NCI-H2107 treated with DMSO at 0.1 percent for 48 hours (cell line): ENCODE data around the gene SSPN.
"Not testable (repeated sequence)": the region's sequence is repeated elsewhere in the genome, so short reads cannot be mapped to it uniquely, and the experiment has no call there.

ENCODE experiments used
- DNase-seq: peaks from one replicate; lab custom pipeline; 2025; ENCODE audit not compliant: unreplicated experiment; lab: John Stamatoyannopoulos, UW

SSPN gene

DNA sequence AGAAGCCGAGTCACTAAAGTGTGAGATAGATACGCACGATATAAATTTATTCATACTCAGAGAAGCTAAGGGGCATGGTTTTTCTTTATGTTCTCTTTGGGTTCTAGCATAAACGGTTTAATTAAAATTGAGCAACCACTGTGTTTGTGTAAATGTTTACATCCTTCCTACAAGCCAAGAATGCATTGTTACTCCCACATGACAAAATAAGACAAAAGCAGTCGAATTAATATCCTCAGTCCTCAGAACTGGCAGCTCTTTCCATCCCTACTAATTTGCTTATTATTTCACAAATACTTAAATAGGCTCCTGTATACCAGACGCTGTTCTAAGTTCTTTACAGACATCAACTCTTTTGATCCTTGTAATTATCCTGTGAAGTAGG is 32.0 kb downstream of the SSPN start:
- DNase-seq = no peak

DNA sequence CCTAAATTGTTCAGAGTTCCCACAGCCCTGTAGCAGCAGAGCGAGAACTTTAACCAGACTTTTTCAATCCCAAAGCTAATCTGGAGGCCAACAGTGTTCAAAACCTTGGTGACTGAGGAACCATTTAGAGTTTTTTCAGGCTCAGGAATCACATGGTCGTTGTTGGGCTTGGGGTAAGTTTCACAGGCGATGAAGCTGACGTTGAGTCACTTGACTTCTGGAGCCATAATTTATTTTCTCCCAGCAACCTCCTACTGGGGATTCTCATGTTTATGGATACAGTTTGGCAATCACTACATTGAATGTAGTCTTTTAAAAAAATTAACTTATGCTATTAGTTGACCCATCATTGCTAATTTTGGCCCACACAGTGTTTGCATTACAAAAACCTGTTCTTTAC is 34.5 kb downstream of the SSPN start:
- DNase-seq = no peak

DNA sequence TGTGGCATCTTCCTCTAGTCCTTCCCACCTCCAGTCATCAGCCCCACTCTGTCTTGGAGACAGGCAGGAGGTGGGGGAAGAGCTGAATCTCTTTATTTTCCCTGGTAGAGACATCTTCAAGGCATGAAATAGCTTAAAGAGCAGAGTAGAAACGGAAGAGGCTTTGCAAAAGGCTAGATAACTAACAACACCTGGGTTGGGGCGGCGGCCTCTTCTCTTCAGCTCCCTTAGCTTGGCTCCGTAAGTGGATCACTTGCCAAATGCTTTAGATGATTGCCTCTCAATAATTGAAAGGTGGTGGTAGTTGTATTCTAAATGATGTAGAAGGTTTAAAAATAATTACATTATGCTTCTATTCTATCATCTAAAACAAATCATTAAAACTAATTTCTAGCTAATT is 36.1 kb downstream of the SSPN start:
- no peak for DNase-seq

DNA sequence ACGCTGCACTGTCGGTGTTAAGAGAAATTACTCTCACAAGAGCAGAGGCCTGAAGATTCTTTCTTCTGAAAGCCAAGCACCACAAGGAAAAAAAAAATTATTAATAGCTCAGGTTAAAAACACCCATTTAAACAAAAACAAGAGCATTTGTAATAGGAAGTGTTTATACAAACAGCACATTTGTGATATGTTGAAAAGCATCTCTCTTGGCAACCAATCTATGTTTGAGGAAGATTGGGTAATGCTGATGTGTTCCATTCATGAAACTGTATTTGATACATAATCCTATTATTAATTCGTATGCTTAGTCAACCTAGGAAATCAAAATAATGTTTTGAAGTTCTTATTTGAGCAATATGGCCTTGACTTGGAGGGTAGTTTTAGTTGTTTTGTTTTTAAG is 36.5 kb downstream of the SSPN start:
- DNase-seq = no peak

DNA sequence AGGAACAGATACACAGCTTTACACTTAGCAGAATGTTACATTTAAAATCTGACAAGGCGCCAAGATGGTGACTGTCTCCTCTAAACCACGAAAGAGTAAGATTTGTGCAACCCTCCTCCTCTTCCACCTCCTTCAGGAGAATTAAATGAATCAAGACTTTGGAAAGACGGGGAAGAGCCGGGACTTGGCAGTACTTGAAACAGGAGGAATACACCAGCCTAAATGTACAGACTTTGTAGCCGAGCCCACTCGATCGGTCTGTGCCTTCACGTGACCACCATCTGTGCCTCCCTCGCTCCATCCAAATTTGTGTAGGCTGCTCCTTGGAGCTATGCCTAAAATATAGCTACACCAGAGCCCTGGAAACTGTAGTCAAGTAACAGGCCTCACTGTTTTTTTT is 38.3 kb downstream of the SSPN start:
- no peak for DNase-seq

DNA sequence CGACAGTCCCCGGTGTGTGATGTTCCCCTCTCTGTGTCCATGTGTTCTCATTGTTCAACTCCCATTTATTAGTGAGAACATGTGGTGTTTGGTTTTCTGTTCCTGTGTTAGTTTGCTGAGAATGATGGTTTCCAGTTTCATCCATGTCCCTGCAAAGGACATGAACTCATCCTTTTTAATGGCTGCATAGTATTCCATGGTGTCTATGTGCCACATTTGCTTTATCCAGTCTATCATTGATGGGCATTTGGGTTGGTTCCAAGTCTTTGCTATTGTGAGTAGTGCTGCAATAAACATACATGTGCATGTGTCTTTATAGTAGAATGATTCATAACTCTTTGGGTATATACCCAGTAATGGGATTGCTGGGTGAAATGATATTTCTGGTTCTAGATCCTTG is 40.1 kb downstream of the SSPN start:
- not testable (repeated sequence) for DNase-seq

DNA sequence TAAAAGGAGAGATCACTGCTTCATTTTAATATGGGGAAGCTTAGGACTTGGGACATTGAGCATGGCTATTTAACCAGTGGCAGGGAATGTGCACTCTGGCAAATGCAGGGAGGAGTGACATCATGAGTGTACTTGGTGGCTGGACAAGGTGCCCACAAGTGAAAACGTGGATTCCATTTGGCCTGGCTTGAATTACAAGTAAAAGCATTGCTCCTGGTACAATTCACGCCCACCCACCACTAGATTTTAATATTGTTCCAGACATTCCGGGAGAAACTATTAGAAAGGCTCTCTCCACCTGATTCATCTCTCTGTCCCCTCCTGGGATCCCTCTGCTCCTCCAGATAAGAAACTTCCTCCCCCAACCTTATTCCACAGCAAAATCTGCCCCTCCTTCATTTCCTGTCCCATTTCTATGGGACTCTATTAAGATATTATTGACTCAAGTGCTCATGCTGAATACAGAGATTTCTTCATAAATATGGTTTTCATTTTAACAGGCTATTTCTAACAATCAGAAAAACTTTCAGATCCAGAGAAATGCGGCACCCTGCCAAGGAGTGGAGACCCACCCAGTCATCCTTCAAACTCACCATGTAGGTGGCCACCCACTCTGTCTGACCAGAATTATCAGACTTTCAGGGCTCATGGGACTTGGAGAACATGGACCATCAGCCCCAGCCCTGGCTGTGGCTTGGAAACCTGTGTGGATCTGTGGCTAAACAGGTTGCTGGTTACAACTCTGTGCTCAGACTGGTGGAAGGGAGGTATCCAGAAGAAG is 43.2 kb downstream of the SSPN start:
- no peak for DNase-seq

DNA sequence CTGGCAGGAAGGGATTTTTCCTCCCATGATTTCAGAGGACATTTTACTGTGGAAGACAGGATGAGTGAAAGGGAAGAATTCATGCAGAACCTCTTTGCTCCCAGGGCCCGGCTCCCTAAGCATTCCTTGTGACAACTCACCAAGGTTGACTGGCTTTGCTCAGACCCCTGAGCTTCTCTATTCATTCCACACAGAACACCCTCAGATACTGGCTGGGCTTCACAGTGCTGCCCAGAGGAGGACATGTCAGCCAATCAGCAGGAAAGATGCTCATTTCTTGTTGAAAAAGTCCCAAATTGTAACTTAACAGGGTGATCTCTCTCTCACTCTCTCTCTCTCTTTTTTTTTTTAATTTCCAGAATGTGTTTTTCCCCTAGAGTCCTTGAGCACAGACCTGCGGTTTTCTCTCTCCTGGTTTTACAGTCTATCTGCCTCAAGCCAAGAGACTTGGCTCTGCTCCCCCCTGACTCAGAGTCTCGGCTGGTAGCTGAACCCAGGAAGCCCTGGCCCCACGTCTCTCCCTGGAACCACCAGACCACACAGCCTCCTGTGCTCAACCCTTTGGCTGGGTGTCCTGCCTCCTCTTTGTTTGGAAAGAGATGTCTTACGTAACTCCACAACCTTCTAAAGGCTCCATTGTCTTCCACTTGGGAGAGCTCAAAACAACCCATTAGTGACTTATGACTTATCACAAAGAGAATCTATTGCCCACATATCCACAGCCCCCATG is 43.9 kb downstream of the SSPN start:
- no peak for DNase-seq

DNA sequence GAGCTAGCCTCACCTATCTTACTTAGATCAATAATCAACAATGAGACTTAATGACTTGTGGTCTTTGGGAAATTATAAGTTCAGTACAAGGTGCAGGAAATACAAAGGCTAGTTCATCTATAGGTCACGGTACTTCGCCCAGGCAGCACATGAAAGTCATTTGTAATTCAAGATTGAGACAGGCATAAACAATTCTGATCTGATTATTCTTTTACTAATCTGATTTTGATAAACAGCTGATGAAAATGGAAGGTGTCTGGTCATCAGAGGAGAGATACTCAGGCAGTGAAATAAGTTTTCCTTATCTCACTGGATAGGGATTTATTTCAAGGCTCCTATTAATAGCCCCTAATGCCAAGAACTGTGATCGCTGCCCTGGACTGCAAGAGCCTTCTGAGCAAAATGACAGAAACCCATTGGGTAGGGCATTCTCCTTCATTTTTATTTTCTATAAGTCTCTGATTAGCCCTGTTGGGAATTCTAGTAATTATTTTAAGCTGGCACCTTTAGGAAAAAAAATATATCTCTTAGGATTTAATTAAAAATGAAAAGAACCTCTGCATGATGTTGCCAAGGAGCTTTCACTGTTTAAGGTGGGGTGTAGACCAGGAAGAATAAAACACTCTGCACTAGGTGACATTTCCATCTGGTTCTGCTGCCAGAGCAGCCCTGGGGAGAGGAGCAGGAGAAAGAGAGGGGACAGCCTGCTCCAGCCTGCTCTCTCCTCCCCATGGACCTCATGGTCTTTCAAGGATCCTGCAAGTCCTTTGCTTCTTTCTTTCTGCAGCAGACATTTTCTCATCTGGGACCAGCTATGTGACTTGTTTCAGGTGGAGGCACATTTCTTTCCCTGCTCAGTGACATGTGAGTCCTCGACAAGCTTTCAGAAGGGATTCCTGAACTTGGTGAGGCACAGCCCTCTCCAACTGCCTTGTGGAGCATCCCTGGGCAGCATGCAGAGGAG is 44.8 kb downstream of the SSPN start:
- no peak for DNase-seq

DNA sequence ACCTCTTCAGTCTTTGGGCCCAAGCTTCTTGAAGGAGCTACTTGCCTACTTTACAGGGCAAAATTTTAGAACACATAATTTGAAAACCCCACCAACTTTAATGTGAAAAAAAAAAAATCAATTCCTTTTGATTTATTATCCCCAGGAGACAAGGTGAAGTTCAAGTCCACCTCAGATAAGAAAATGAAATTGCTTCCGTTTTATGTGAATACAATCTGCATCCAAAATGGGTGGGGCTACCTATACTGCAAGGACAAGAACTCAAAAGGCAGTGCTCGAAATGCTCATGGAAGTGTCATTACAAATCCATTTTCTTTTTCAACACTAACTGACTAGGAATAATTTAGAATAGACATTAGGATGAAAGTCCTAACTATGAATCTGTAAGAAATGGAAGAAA is 45.7 kb downstream of the SSPN start:
- no peak for DNase-seq

DNA sequence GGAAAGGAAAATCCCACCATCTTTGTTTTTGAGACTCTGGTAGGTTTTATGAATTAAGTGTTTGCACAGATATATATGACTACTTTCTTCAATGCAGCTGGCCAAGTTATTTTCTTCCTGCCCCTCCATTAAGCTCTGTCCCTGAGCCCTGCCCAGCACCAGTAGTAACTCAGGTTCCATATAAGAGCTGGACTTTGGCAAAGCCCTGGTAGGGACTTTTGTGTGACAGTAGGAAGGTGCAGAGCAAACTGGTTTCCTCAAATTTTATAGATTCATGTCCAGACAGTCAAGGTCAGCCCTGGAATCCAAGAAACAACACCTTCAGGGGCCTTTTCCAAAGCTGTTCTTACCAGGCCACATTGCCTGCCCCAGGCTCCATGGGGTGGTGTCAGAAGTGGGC is 47.3 kb downstream of the SSPN start:
- no peak for DNase-seq

DNA sequence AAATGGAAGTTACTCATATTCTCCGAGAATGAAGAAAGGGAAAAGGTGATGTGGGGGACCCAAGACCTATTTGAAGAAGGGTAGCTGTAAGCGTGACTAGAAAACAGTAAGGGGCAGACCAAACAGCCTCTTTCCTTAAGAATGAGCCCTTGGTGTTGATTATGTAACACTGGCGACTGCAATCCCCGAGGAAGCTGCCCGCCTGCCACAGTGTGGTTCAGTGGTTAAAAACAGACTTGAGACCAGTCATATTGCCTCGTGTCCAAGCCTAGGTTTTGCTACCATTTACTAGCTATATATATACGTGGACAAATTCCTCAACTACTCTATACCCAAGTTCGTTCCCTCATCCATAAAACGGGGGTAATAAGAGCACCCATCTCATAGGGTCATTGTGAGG is 49.1 kb downstream of the SSPN start:
- no peak for DNase-seq

DNA sequence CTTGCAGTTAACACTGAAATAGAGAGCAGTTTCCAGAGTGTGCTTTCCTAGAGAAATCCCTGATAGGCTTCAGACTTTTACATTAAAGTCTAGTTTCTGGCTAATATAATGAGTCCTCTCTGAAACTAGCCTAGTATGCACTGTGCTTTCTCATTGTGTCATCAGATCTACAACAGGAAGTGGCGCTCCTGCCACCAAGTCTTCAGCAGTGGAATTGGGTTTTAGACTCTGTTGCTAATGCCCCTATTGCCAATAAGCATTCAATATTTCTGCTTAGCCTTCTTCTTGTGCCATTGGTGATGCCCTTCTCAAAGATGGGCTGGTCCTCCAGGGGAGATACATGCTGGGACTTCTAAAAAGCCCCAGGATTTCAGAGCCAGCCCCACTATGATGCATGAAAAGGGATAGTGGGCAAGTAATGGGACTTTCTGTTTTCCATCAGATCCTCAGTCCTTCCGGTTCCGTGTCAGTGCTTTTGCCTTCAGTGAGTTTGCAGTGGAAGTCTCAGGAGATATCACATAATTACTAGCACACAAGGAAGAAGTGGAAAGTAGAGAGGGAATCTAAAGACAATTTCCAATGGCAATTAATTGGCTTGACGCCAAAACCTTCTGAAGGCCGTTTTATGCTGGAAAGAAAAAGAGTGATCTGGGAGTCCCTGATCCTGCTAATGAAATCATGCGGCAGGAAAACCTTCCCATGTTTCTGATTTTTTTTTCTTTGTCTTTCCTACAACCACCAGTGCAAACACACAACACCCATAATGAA is 50.0 kb downstream of the SSPN start:
- no peak for DNase-seq

DNA sequence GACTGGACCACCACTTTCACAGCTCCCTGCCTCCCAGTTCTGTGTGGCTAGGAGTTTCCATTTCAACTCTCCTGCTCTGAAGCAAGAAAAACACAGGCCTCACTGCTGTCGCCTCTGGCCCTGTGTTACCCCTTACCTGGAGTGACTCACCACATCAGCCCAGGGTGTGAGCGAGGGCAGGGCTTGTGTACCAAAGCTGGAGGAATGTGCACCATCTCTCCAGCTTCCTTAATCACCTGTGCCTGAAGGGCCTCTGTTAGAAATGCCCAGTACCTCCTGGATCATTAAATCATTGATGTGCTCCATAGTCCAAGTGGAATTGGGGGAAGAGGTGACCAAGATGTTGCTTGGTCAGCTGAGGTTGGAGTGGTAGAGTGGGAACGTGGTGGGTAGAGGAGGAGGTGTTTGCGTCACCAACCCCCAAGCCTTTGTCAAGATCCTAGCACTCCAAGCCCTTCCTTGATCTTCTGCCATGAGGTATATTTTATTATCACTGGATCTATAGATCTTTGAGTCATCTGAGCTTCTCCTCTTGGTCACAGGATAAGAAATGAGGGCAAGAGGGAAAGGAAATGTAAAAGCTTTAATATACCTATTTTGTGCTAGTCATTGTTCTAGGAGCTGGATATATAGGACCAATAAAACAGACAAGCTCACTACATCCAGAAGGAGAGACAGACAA is 51.3 kb downstream of the SSPN start:
- DNase-seq = no peak

DNA sequence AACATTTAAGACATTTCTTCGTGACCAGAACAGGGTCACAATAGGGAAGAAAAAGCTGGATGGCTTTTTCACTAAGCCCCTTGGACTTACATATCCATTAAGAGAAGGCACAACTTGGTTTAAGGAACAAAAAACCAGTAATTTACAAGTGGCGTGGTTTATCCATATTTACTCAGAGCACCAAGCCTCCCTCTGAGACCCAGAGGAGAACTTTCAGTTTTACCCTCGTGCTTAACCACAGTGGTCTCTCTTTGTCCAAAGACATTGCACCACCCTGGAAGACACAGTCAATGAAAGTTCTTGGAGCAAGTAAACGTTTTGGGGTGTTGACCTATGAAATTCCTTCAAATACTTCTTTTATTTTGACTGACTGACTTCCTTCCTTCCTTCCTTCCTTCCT is 52.5 kb downstream of the SSPN start:
- DNase-seq = no peak

DNA sequence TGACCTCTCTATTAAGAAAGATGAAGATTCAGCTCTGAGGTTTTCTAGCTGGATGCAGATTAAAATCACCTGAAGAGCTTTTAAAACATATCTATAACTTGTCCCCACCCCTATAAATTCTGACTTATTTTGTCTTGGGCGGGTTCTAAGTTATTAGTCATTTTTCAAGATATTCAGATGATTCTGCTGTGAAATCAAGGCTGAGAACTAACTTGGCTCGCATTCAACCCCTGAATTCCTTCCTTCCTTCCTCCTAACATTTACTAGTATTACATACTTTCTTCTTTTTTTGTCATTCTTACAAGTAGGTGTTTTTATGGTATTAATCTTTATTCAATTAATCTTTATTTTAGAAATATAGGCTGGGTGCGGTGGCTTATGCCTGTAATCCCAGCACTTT is 55.4 kb downstream of the SSPN start:
- DNase-seq = no peak

DNA sequence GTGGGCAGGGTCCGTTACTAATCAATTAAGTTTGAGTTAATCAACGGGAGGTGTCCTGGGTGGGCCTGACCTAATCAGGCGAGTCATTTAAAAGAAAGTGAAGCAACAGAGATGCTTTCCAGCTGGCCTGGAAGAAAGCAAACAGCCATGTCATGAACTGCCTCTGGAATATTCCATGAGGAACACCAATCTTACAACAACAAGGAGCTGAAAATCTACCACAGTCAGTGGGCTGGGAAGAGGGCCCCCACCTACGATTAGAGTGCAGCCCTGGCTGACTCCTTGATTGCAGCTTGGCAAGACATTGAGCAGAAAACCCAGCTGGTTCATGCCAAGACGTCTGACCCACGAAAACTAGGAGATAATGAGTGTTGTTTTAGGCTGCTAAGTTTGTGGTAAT is 56.2 kb downstream of the SSPN start:
- no peak for DNase-seq

DNA sequence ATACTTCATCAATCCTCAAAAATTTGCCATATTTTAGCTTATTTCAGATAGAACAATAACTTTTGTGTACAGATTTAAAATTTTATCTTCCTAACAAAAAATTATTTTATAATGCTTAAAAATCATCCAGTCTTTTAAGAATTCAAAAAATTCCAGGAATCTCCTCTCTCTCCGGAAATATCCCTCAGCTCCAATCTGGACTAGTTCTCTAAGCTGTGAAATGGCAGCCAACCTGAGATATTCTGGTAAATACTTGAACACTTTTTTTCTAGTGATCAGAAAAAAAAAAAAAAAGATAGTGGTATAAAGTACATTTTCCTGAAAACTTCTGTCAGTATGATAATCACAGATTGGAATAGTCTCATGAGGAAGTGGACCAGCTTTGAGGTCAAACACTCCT is 57.6 kb downstream of the SSPN start:
- DNase-seq = no peak

DNA sequence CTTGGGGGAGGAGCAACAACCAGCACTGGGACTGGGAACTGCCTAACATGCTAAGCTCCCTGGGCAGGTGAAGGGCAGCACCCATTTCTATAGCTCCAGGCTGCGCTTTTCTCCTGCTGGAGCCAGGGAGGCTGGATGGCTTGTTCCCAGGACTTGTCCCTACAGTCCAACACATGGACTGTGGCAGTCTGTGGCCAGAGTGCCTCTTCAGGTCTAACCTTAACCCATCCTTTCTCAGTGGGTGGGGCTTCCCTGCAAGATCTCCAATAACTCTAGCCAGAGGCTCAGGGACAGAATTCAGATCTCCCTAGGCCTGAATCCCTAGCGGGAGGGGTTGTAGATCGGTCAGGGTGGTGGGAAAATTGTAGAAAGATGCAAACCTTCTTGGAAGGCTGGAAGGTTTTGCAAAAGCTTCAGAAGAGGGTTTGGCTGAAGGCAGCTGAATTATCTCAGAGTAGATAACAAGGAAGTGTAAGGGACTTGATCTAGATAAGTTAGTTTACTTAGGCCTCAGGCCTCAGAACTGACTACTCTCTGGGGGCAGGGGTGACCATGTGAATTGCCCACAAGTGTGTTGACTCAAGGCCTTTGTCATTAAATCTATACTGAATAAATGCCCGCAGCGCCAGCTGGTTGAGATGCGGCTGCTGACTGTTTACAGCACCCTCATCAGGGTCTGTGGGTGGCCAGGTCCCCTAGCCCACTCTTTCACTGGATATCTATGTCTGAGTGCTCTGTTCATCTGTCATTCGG is 60.7 kb downstream of the SSPN start:
- DNase-seq = no peak
